SK-N-SH (cell line): ENCODE measurements around the gene THSD4.

Experiments used
- EP300 ChIP-seq, 2 experiments: IDR thresholded peaks; 2 replicates each; pipeline versions ENCODE4 v1.4.0 to v1.6.1; 2012; ENCODE audit warnings: borderline replicate concordance in 1 of 2, low read depth in 1 of 2, low read length in 1 of 2
- EZH2phosphoT487 ChIP-seq: fragments of 200-600 bp; sonication (generic); IDR thresholded peaks from 2 replicates; pipeline ENCODE4 v1.6.1; 2017; ENCODE audit warnings: low read depth, mixed run types, mild to moderate bottlenecking, antibody characterized with exemption, moderate library complexity, borderline replicate concordance
- FOXM1 ChIP-seq: IDR thresholded peaks from 2 replicates; pipeline ENCODE4 v1.4.0; 2012; ENCODE audit warnings: low read depth, mild to moderate bottlenecking
- JUND ChIP-seq: IDR thresholded peaks from 2 replicates; pipeline ENCODE4 v1.4.0; 2012
- POLR2AphosphoS5 ChIP-seq: IDR thresholded peaks from 2 replicates; pipeline ENCODE4 v1.6.1; 2012; ENCODE audit warnings: low read depth, low read length
- RAD21 ChIP-seq: IDR thresholded peaks from 2 replicates; pipeline ENCODE4 v1.6.1; 2012; ENCODE audit warnings: mild to moderate bottlenecking, low read length
- RCOR1 ChIP-seq: fragments of 150-350 bp; IDR thresholded peaks from 2 replicates; pipeline ENCODE4 v1.6.1; 2017; ENCODE audit warnings: antibody characterized with exemption, low read length
- SMC3 ChIP-seq: IDR thresholded peaks from 2 replicates; pipeline ENCODE4 v1.6.1; 2012; ENCODE audit warnings: low read depth, low read length, improper control_type of control experiment
- YY1 ChIP-seq: IDR thresholded peaks from 2 replicates; pipeline ENCODE4 v1.4.0; 2012; ENCODE audit warnings: low read depth, mild to moderate bottlenecking
- TF ChIP-seq, protein P1 (sequence below): IDR thresholded peaks from 2 replicates; pipeline ENCODE4 v1.4.0; 2012; ENCODE audit warnings: low read depth
- TF ChIP-seq, protein P2 (sequence below): fragments of 200-600 bp; sonication (generic); IDR thresholded peaks from 2 replicates; pipeline ENCODE4 v1.6.1; 2017; ENCODE audit warnings: antibody characterized with exemption, mild to moderate bottlenecking, moderate library complexity
- TF ChIP-seq, protein P3 (sequence below): fragments of 150-350 bp; IDR thresholded peaks from 2 replicates; pipeline ENCODE4 v1.6.1; 2017; ENCODE audit warnings: antibody characterized with exemption, low read length, low read depth, borderline replicate concordance
- TF ChIP-seq, protein P4 (sequence below): IDR thresholded peaks from 2 replicates; pipeline ENCODE4 v1.4.0; 2012; ENCODE audit warnings: low read depth, borderline replicate concordance

DNA sequence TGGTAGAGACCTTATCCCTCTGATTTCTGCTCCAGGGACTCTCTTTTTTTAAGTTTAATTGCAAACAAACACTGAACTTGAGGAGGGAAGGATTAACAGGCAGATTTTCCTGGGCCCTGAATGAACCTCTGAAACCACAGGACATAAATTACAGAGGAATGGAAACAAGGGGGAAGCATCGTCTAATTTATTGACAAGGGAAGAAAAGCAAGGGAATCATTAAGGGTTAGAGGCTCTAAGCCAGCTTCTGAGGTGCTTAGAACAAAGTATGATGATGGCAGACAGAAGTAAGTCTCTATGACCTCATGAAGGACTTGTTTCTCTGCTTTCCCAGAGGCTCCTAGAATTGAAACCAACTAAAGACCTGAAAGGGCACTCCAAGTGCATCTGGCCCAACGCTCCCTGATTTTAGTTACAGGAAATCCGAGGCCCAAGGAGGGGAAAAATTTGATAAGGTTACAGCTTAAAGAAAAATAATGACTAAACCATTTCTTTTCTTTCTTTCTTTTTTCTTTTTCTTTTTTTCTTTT is 450.4 kb downstream of the THSD4 start:
- TF ChIP-seq, protein P1, sequence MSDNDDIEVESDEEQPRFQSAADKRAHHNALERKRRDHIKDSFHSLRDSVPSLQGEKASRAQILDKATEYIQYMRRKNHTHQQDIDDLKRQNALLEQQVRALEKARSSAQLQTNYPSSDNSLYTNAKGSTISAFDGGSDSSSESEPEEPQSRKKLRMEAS = no peak
- TF ChIP-seq, protein P2, sequence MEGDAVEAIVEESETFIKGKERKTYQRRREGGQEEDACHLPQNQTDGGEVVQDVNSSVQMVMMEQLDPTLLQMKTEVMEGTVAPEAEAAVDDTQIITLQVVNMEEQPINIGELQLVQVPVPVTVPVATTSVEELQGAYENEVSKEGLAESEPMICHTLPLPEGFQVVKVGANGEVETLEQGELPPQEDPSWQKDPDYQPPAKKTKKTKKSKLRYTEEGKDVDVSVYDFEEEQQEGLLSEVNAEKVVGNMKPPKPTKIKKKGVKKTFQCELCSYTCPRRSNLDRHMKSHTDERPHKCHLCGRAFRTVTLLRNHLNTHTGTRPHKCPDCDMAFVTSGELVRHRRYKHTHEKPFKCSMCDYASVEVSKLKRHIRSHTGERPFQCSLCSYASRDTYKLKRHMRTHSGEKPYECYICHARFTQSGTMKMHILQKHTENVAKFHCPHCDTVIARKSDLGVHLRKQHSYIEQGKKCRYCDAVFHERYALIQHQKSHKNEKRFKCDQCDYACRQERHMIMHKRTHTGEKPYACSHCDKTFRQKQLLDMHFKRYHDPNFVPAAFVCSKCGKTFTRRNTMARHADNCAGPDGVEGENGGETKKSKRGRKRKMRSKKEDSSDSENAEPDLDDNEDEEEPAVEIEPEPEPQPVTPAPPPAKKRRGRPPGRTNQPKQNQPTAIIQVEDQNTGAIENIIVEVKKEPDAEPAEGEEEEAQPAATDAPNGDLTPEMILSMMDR = no peak
- TF ChIP-seq EP300 (IDR thresholded peaks at IDR 0.05; ENCODE audit: borderline replicate concordance in 1 of 2, low read depth in 1 of 2, low read length in 1 of 2) (no peak), JUND (no peak), FOXM1 (no peak), EZH2phosphoT487 (no peak), SMC3 (no peak), YY1 (no peak), RAD21 (no peak), RCOR1 (no peak), POLR2AphosphoS5 (no peak)
- TF ChIP-seq, protein P3, sequence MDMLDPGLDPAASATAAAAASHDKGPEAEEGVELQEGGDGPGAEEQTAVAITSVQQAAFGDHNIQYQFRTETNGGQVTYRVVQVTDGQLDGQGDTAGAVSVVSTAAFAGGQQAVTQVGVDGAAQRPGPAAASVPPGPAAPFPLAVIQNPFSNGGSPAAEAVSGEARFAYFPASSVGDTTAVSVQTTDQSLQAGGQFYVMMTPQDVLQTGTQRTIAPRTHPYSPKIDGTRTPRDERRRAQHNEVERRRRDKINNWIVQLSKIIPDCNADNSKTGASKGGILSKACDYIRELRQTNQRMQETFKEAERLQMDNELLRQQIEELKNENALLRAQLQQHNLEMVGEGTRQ = no peak
- TF ChIP-seq, protein P4, sequence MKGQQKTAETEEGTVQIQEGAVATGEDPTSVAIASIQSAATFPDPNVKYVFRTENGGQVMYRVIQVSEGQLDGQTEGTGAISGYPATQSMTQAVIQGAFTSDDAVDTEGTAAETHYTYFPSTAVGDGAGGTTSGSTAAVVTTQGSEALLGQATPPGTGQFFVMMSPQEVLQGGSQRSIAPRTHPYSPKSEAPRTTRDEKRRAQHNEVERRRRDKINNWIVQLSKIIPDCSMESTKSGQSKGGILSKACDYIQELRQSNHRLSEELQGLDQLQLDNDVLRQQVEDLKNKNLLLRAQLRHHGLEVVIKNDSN = no peak
